CD4-positive, alpha-beta memory T cell (primary cell): ENCODE measurements around the gene LRWD1. TPM values are rescaled to one million over a fixed set of nuclear protein-coding genes. Genes with fewer than 3 reads are reported as not detected.
"Not testable (repeated sequence)": the region's sequence is repeated elsewhere in the genome, so short reads cannot be mapped to it uniquely, and the experiment has no call there.

Source experiments
- CTCF ChIA-PET: fragments of 350-600 bp; sonication (Branson Sonifier 250); formaldehyde crosslinking; loops from one replicate; lab custom pipeline; 2021; ENCODE audit warnings: inconsistent platforms; ENCODE audit not compliant: partially characterized antibody; lab: Charles Lee
- POLR2A ChIA-PET: fragments of 350-600 bp; sonication (Branson Sonifier 250); formaldehyde crosslinking; loops from one replicate; lab custom pipeline; 2021; ENCODE audit not compliant: partially characterized antibody; lab: Charles Lee
- DNase-seq, 5 donors: peaks; one replicate each; pipeline versions ENCODE4 v3.0.0 to v3.0.0-alpha.2; 2020 to 2022; ENCODE audit warnings: mixed read lengths in 1 of 5
- H3K27ac ChIP-seq: one replicate; pipeline ENCODE4 v1.7.0; 2013; ENCODE audit warnings: low read depth, low read length
- H3K27me3 ChIP-seq: 2 replicates; pipeline ENCODE4 v1.7.0; 2013; ENCODE audit warnings: mild to moderate bottlenecking, low read length, moderate library complexity; ENCODE audit not compliant: insufficient read depth
- H3K36me3 ChIP-seq: 2 replicates; pipeline ENCODE4 v1.7.0; 2013; ENCODE audit warnings: mild to moderate bottlenecking, low read length, moderate library complexity; ENCODE audit not compliant: insufficient read depth
- H3K4me1 ChIP-seq: 2 replicates; pipeline ENCODE4 v1.7.0; 2013; ENCODE audit warnings: mild to moderate bottlenecking, low read length, moderate library complexity; ENCODE audit not compliant: insufficient read depth
- H3K4me3 ChIP-seq, 2 donors: one replicate each; pipeline ENCODE4 v1.7.0; 2013; ENCODE audit warnings: low read length in 2 of 2, mild to moderate bottlenecking in 1 of 2
- H3K9me3 ChIP-seq, 2 donors: one replicate each; pipeline ENCODE4 v1.7.0; 2013; ENCODE audit warnings: low read length in 2 of 2, control low read depth in 1 of 2; ENCODE audit not compliant: control insufficient read depth in 1 of 2
- H3K27ac Mint-ChIP-seq, 7 donors: one replicate each; pipeline ENCODE4 v1.8.0; 2020 to 2021; ENCODE audit warnings: mixed read lengths in 7 of 7, mild to moderate bottlenecking in 6 of 7, inconsistent platforms in 3 of 7, moderate library complexity in 3 of 7
- H3K27me3 Mint-ChIP-seq, 2 donors: one replicate each; pipeline ENCODE4 v1.8.0; 2020 to 2021; ENCODE audit warnings: mixed read lengths in 2 of 2
- H3K36me3 Mint-ChIP-seq, 2 donors: one replicate each; pipeline ENCODE4 v1.8.0; 2020 to 2021; ENCODE audit warnings: mixed read lengths in 2 of 2, inconsistent platforms in 1 of 2, mild to moderate bottlenecking in 1 of 2
- H3K4me1 Mint-ChIP-seq, 4 donors: one replicate each; pipeline ENCODE4 v1.8.0; 2020 to 2021; ENCODE audit warnings: mixed read lengths in 4 of 4, mild to moderate bottlenecking in 1 of 4
- H3K4me3 Mint-ChIP-seq, 8 donors: one replicate each; pipeline ENCODE4 v1.8.0; 2020 to 2021; ENCODE audit warnings: mixed read lengths in 8 of 8, mild to moderate bottlenecking in 7 of 8, moderate library complexity in 6 of 8, inconsistent platforms in 3 of 8
- H3K9me3 Mint-ChIP-seq, 8 donors: one replicate each; pipeline ENCODE4 v1.8.0; 2020 to 2021; ENCODE audit warnings: mixed read lengths in 8 of 8, mild to moderate bottlenecking in 5 of 8, inconsistent platforms in 3 of 8, moderate library complexity in 1 of 8
- intact Hi-C: fragments of 100-400 bp; cut with micrococcal nuclease; formaldehyde crosslinking; loops from one replicate; pipeline ENCODE4 v1.15.1; 2023
- polyA plus RNA-seq, 2 donors: library from polyadenylated mRNA; unstranded; fragments of 300-500 nt; fragmentation: Illumina TruSeq; gene quantifications; one replicate each; pipeline ENCODE4 v1.2.3, GENCODE V29; 2021
- total RNA-seq, 2 experiments: library from RNA; stranded (reverse); gene quantifications; one replicate each; pipeline ENCODE4 v1.2.3, GENCODE V29; 2021

The LRWD1 gene
- total and polyA plus RNA-seq, 4 experiments from 2014 or later, result 12.9 to 28.5 (median 20.6) TPM

DNA sequence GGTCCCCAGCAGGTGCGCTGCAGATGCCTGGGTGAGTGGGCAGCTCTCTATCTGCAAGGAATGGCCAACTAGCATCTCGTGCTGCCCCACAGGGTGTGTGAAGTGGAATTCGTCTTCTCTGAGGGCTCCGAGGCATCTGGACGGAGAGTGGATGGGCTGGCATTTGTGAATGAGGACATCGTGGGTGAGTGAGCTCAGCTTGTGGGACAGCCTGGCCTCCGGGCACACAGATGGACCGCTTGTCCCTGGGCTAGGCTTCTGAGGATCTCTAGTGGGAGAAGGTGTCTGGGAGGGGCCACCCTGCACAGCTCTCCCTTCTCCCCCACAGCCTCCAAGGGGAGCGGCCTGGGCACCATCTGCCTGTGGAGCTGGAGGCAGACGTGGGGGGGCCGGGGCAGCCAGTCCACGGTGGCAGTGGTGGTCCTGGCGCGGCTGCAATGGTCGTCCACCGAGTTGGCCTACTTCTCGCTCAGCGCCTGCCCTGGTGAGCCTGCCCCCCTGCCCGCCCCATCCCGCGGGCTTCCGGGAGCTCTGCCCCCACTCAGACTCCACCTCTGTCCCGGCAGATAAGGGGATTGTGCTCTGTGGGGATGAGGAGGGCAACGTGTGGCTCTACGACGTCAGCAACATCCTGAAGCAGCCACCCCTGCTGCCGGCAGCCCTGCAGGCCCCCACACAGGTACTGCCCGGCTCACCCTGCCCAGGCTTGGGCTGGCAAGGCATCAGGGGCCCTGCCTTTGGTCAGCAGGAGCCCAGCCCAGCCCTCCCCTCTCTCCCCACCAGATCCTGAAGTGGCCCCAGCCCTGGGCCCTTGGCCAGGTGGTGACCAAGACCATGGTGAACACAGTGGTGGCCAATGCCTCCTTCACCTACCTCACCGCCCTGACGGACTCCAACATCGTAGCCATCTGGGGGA lies 7.6 kb downstream of the LRWD1 start:
- H3K4me1 Mint-ChIP-seq, result peaks cover 0 to under 1% (median 0%) of the 10 kb centered on the region in 4 donors
- no peaks in the 10 kb centered on the region for H3K27me3 ChIP-seq
- no peaks in the 10 kb centered on the region for H3K27me3 Mint-ChIP-seq
- H3K9me3 Mint-ChIP-seq, result no peaks in the 10 kb centered on the region
- no peaks in the 10 kb centered on the region for H3K4me1 ChIP-seq
- intact Hi-C loops, result no loop called here
- CTCF ChIA-PET, result interaction anchor here (1.9 kb wide), 1 partner anchor 58 kb away, joined by 6 read pairs; no protein-coding TSS in a partner anchor
- no peak overlapping the region for H3K4me3 Mint-ChIP-seq
- H3K36me3 ChIP-seq, result peaks cover 20% of the 10 kb centered on the region
- peaks cover 0 to 22% of the 10 kb centered on the region in 2 donors for H3K36me3 Mint-ChIP-seq
- POLR2A ChIA-PET, result interaction anchor here (1.0 to 1.2 kb wide), 2 partner anchors 46 kb away, joined by 3 to 4 read pairs; no protein-coding TSS in a partner anchor
- no peaks in the 10 kb centered on the region for H3K9me3 ChIP-seq
- no peak for DNase-seq
- H3K27ac ChIP-seq, result no peak overlapping the region
- peak overlapping the region in 1 of 7 donors; percentile 35 for H3K27ac Mint-ChIP-seq
- no peak overlapping the region for H3K4me3 ChIP-seq

DNA sequence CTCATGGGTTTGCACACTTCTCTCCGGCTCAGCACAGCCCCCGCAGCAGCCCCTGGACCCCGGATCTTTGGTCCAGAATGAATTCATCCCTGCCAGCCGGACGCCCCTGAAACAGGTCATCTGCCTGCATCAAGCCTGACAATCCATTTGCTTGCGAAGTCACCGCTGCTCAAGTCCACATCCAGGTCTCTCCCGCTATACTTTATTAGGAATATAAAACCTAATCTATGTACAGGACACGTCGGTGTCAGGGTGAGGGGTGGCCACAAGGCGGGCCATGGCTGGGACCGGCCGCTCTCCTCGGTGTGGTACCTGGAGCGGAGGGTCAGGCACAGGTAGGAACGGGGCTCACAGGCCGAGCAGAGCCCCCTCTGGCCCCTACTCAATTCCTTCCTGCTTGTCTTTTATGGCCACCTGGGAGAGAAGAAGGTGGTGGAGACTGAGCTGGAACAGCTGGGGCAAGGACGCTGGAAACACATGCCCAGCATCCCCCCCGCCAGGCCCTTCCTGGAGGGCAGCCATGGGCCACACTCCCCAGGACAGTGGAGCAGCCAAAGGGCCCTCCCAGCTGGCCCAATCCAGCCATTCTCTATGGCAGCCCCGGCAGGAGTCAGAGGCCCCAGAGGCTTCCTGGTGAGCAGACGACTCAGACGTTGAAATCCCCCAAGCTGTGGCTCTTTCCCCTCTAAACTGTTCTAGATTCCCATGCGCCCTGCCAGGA lies 8.6 kb downstream of the LRWD1 start:
- peaks cover 0 to 22% of the 10 kb centered on the region in 2 donors for H3K36me3 Mint-ChIP-seq
- no peak for DNase-seq
- no peaks in the 10 kb centered on the region for H3K9me3 Mint-ChIP-seq
- H3K27me3 ChIP-seq, result no peaks in the 10 kb centered on the region
- peaks cover 0 to under 1% (median 0%) of the 10 kb centered on the region in 4 donors for H3K4me1 Mint-ChIP-seq
- no peaks in the 10 kb centered on the region for H3K27me3 Mint-ChIP-seq
- intact Hi-C loops, result no loop called here
- peaks cover 20% of the 10 kb centered on the region for H3K36me3 ChIP-seq
- H3K4me3 Mint-ChIP-seq, result no peak overlapping the region
- H3K27ac Mint-ChIP-seq, result peak overlapping the region in 1 of 7 donors; percentile 35
- H3K4me1 ChIP-seq, result no peaks in the 10 kb centered on the region
- no peak overlapping the region for H3K27ac ChIP-seq
- CTCF ChIA-PET, result interaction anchor here (1.9 kb wide), 1 partner anchor 59 kb away, joined by 6 read pairs; no protein-coding TSS in a partner anchor
- no peak overlapping the region for H3K4me3 ChIP-seq
- H3K9me3 ChIP-seq, result no peaks in the 10 kb centered on the region
- POLR2A ChIA-PET, result interaction anchor here (1.2 kb wide), 1 partner anchor 47 kb away, joined by 3 read pairs; no protein-coding TSS in a partner anchor

DNA sequence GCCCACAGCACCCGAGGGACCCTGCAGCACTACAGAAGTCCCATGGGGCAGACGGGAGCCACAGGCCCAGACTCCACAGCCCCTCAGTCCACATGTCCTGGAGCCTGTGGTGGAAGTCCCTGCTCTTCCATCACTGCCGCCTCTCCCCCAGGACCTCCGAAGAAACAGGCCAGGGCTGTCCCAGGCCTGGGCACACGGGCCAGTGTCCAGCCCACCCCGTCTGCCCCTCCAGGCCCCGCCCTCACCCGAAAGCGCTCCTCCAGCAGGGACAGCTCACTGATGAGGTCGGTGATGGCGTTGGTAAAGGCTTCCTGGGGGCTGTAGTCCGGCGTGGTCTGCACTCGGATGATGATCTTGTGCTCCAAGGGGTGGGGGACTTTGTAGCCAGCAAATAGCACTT lies 9.3 kb downstream of the LRWD1 start:
- POLR2A ChIA-PET, H3K4me3 Mint-ChIP-seq, H3K27me3 ChIP-seq, H3K27ac ChIP-seq, H3K9me3 ChIP-seq, H3K27me3 Mint-ChIP-seq, H3K4me3 ChIP-seq, intact Hi-C loops, DNase-seq, CTCF ChIA-PET, H3K27ac Mint-ChIP-seq, H3K4me1 ChIP-seq, H3K4me1 Mint-ChIP-seq, H3K9me3 Mint-ChIP-seq: not testable (repeated sequence)
- H3K36me3 ChIP-seq, result peaks cover 20% of the 10 kb centered on the region
- peaks cover 0 to 24% of the 10 kb centered on the region in 2 donors for H3K36me3 Mint-ChIP-seq

DNA sequence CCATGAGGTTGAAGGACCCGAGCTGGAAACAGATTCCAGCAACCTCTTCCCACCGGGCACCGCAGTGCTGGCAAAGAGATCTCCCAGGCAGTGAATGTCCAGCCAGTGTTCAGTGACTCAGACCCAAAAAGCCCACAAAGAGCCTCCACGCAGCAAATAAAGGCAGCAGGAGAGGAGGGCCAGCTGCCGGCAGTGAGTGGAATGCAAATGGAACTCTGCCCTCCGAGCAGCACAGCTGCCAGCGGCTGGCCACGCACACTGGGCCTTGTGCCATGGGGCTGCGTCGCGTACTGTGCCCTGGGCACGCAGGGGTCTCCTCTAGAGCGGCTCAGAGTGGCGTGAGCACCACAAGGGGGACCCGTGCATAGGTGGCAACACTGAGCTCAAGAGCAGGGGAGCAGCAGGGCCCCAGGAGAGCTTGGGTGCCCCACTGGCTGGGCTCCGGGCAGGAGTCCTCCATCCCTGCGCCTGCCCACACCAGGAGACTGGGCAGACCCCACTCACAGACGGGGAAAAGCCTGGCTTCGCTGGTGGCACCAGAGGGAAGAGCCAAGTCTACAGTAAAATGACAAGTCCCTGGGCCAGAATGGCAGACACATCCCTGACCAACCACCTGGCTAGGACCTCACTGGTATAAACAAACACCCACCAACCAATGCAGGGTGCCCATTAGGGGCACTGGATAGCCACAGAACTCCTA lies 10.1 kb downstream of the LRWD1 start:
- H3K9me3 Mint-ChIP-seq, H3K4me3 ChIP-seq, H3K4me1 ChIP-seq, H3K27ac ChIP-seq, H3K27ac Mint-ChIP-seq, H3K4me3 Mint-ChIP-seq, POLR2A ChIA-PET, H3K27me3 ChIP-seq, CTCF ChIA-PET, H3K4me1 Mint-ChIP-seq, H3K9me3 ChIP-seq, H3K27me3 Mint-ChIP-seq, DNase-seq, intact Hi-C loops: not testable (repeated sequence)
- H3K36me3 Mint-ChIP-seq, result peaks cover 0 to 23% of the 10 kb centered on the region in 2 donors
- peaks cover 14% of the 10 kb centered on the region for H3K36me3 ChIP-seq

DNA sequence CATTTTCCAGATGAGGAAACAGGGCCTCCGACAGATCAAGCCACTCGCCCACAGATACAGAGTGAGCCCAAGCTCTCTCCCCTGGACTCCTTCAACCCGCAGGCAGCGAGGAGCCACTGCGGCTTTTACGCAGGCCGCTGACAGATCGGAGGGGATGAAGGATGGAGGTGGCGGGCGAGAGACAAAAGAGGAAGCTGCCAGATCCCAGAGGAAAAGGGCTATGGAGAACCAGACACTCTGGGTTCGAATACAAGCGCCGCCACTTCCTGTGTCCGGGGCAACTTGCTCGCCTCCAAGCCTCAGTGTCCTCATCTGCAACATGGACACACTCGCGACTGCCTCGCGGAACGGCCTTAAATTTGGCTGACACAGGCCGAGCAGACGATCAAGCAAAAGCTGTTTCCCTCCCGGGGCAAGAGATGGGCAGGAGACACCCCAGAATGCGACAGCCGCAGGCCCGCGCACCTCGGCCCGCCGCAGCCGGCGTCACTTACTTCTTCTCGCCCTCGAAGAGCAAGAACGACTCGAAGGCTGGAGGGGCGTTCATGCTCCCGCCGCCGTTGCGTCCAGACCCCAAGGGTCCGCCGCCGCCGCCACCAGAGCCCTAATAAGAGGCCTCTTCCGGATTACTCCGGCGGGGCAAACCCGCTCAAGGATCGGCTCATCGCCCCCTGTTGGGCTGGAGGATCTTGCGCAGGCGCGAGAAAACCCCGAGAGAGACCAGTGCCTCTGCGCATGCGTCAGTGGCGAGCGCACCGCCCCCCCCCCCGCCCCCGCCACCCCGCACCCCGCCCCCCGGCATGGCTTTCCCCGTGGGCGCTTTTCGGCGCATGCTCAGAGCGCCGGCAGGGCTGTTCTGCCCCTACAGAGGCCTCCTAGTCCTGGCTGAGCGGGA lies 13.8 kb downstream of the LRWD1 start, which contains the start of gene POLR2J:
Gene POLR2J (minus strand): TSS at position 609 of the 895 bp plus-strand sequence. CDS start 62 bp downstream, at position 547.
- H3K9me3 Mint-ChIP-seq, H3K36me3 Mint-ChIP-seq, H3K27me3 ChIP-seq, H3K36me3 ChIP-seq, intact Hi-C loops, CTCF ChIA-PET, H3K9me3 ChIP-seq, H3K4me1 ChIP-seq, POLR2A ChIA-PET, H3K4me3 ChIP-seq, H3K27me3 Mint-ChIP-seq: not testable (repeated sequence)
- H3K4me1 Mint-ChIP-seq, result peaks cover 2 to 10% (median 4%) of the 10 kb centered on the region in 4 donors
- peak within 1 kb of the TSS; percentile 81 to 96 (median 90) for H3K27ac Mint-ChIP-seq
- H3K4me3 Mint-ChIP-seq, result peak within 1 kb of the TSS; percentile 88 to 95 (median 91)
- DNase-seq, result peak; percentile 86 to 95 (median 90)
- H3K27ac ChIP-seq, result peak within 1 kb of the TSS; percentile 46

DNA sequence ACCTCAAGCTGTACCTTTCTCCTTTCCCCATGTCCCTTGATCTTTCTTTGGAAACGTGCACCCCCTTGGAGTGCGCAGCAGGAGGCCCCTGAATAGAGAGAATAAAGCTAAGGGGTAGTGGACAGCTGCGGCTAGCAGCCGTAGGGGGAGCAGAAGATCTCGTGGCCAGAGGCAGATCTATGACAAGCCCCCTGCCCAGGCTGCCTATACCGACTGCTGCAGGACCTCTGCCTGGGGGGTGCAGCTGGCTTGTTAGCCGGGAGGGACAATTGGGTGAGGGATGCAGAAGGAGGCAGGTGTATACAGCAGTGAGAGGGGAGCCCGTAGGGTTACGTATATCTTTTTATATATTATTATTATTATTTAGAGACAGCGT lies 14.4 kb downstream of the LRWD1 start:
- peaks cover 2 to 10% (median 4%) of the 10 kb centered on the region in 4 donors for H3K4me1 Mint-ChIP-seq
- intact Hi-C loops, H3K9me3 Mint-ChIP-seq, H3K4me1 ChIP-seq, H3K27me3 ChIP-seq, H3K4me3 Mint-ChIP-seq, H3K27ac ChIP-seq, H3K36me3 Mint-ChIP-seq, POLR2A ChIA-PET, DNase-seq, H3K36me3 ChIP-seq, H3K9me3 ChIP-seq, CTCF ChIA-PET, H3K4me3 ChIP-seq, H3K27me3 Mint-ChIP-seq: not testable (repeated sequence)
- H3K27ac Mint-ChIP-seq, result peak overlapping the region in 1 of 7 donors; percentile 88
